ENCODE data around the gene CD34.

CD34 gene

GRCh38 chr1:207858281-207858680 is 52.6 kb downstream of the CD34 start:
- no peak for TF ChIP-seq CTCF (IDR thresholded peaks at IDR 0.05; ENCODE audit: insufficient read depth, low read depth, low read length, missing control alignments)
- no peak overlapping the region for H3K4me3 ChIP-seq (ENCODE audit: low read length)
- DNase-seq (ENCODE audit: low read depth) = no peak

- no peak overlapping the region for H3K4me3 ChIP-seq (ENCODE audit: low read length)
- peak; percentile 13 for DNase-seq (ENCODE audit: low read depth)
- TF ChIP-seq CTCF (IDR thresholded peaks at IDR 0.05; ENCODE audit: insufficient read depth, low read depth, low read length, missing control alignments) = no peak
These were observed 53.5 kb downstream of the CD34 start for GRCh38 chr1:207857447-207857846.

DNA sequence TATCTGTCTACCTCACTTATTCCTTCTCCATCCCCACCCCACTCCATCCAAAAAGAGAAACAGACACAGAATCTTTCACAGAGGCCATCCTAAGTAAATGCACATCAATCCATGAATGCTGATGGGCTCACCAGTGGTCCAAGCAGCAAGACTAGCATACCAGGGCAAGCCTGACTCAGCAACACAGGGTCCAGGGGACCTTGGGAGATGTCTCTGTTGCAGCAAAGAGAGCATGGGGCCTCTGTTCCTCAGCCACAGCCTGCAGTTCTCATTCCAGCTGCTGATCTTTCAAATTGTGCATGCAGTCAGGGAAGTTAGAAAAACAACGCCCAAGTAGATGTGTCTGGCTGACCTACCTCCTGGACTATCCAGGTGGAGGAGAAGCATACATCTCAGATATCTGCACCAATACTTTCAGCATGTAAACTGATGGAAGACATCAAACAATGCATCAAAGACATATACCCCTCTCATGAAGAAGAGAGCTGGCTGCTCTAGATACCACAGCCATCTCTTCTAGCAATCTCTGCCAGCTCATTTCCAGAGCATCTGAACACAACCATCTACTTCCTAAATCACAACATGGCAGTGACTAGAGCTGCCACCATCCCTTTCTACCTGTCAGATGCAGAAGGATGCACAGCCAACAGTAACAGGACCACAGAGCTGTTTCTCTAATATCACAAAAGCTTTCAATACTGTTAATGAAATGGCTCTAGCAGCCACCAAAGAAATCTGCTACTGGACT is 54.5 kb downstream of the CD34 start:
- TF ChIP-seq CTCF (IDR thresholded peaks at IDR 0.05; ENCODE audit: insufficient read depth, low read depth, low read length, missing control alignments) = no peak
- no peak for DNase-seq (ENCODE audit: low read depth)

DNA sequence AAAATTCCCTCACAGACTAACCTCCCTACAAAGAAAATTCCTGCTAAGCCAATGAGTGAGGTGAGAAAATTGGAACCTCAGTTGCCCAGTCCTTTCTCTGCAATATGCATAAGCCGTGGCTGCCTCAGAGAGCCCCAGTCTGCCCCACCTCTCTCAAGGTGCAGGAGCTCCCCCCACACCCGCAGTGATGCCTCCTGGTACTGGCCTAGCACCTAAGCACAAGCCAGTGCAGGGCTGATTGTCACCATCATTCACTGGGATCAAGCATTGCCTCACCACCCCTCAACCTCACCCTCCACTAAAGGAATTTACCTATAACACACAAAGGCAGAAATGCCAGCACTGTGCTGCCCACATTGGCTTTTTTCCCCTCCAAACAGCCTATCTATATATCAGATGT is 56.9 kb downstream of the CD34 start:
- no peak for DNase-seq (ENCODE audit: low read depth)
- H3K4me3 ChIP-seq (ENCODE audit: low read length) = no peak overlapping the region
- TF ChIP-seq CTCF (IDR thresholded peaks at IDR 0.05; ENCODE audit: insufficient read depth, low read depth, low read length, missing control alignments) = no peak

More for the DNA sequence above, 54.5 kb downstream of the CD34 start:
- no peak overlapping the region for H3K4me3 ChIP-seq (ENCODE audit: low read length)

GRCh38 chr1:207853372-207853757 is 57.6 kb downstream of the CD34 start:
- DNase-seq (ENCODE audit: low read depth) = no peak
- TF ChIP-seq CTCF (IDR thresholded peaks at IDR 0.05; ENCODE audit: insufficient read depth, low read depth, low read length, missing control alignments) = no peak
- no peak overlapping the region for H3K4me3 ChIP-seq (ENCODE audit: low read length)

- DNase-seq (ENCODE audit: low read depth) = no peak
- H3K4me3 ChIP-seq (ENCODE audit: low read length) = no peak overlapping the region
- no peak for TF ChIP-seq CTCF (IDR thresholded peaks at IDR 0.05; ENCODE audit: insufficient read depth, low read depth, low read length, missing control alignments)
These were observed 58.2 kb downstream of the CD34 start for GRCh38 chr1:207852576-207853371.

Measured in epithelial cell of esophagus (primary cell).